Middle frontal gyrus (tissue), 1 donor: ENCODE measurements around the gene EIF2B5.
"Not testable (repeated sequence)": the region's sequence is repeated elsewhere in the genome, so short reads cannot be mapped to it uniquely, and the experiment has no call there.

ENCODE experiments used
- DNase-seq: peaks from one replicate; pipeline ENCODE4 v3.0.0-alpha.2; 2015; ENCODE audit warnings: low spot score; ENCODE audit errors: extremely low spot score

The EIF2B5 gene

GRCh38 chr3:184145751-184146270 lies 10.7 kb downstream of the EIF2B5 start:
- no peak for DNase-seq

DNA sequence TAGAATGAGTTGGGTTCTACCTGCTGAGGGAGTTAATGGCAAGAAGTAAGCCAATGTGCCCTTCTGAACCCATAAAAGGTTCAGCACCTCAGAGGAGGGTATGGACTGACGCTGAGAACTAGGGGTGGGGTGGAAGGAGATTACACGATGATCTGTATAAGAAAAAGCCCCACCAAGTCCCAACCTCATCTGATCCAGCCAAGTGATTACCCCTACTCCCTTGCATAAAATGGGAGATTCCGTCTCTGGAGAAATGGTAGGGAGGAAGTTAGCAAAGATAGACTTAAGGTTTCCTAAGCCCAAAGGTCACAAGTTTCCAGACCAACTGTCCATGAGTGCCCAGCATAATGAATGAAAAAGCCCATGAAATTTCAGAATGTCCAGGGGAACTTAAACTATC lies 12.9 kb downstream of the EIF2B5 start:
- no peak for DNase-seq

- no peak for DNase-seq
Observed at GRCh38 chr3:184149123-184149522, 14.0 kb downstream of the EIF2B5 start.

DNA sequence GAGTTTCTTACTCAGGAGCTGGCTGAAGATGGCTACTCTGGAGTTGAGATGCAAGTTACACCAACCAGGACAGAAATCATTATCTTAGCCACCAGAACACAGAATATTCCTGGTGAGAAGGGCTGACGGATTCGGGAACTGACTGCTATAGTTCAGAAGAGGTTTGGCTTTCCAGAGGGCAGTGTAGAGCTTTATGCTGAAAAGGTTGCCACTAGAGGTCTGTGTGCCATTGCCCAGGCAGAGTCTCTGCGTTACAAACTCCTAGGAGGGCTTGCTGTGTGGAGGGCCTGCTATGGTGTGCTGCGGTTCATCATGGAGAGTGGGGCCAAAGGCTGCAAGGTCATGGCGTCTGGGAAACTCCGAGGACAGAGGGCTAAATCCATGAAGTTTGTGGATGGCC lies 14.6 kb downstream of the EIF2B5 start:
- not testable (repeated sequence) for DNase-seq

DNA sequence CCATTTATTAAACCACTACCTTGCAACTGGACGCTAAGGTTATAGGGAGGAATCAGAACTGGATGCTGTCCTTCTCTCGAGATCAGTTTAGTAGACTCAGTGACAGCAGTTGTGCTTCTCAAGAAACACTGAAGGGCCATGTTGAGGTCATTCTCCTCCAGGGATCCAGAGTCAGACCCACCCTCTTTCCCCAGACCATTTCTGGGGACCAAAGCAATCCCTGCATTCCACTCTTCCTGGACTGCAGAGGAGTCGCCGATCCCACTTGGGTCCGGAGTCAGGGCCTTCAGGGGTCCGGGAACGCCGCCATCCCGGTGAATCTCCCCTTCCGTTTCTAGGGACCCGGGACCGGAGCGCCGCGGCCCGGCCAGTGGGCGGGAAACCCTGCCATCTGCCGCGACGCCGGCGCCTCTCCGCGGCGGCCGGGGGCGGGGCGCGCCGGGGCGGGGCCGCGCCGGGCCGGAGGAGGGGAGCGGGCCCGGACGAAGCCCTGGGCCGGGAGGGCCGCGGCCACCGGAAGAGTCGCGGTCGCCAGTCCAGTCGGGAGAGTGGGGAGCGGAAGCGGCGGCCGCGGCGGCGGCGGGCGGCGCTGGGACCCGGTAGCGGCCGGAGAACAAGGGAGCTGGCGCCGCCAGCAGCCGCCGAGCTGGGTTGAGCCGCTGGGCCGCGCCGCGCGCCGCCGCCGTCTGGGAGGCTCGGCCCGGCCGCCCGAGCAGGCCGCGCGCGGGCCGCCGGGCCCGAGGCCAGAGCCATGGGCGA lies 19.9 kb downstream of the EIF2B5 start, which contains the start of gene DVL3:
DVL3 (plus strand) TSS at position 493 of the 759 bp plus-strand sequence; CDS start at position 752, 259 bp downstream.
- no peak for DNase-seq

DNA sequence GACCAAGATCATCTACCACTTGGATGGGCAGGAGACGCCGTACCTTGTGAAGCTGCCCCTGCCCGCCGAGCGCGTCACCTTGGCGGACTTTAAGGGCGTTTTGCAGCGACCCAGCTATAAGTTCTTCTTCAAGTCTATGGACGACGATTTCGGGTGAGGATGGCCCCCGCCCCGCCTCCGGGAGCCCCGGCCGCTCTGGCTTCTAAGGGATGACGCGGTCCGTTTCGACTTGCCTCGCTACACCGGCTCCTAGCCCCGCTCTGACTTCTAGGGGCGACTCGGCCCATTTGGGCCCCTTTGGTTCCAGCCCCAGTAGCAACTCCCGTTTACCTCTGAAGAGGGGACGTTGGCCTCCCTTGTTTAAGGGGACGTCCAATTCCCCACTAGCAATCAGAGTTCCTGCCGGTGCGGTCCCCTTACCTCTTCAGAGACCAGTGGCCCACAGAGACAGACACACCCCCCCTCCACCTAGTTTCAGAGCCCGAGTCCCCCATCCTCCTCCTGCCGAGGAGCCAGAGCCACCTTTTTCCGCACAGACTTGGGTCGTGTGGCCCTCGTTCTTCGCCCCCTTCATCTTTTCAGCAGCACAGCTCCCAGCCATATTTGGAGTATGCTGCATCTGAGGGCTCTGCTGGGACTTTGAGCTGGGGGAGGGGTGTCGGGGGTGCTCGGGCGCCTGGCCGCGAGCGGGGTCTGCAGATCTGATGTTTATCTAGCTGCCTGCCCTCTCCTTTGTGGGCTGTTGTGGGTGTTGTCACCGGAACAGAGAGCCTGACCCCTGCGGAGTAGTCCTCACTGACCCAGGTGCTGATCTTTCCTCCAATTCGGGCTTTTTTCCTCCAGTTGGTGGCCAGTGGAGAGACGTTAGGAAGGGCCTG lies 20.7 kb downstream of the EIF2B5 start:
- DNase-seq = no peak

GRCh38 chr3:184156522-184156955 lies 21.4 kb downstream of the EIF2B5 start:
- no peak for DNase-seq

DNA sequence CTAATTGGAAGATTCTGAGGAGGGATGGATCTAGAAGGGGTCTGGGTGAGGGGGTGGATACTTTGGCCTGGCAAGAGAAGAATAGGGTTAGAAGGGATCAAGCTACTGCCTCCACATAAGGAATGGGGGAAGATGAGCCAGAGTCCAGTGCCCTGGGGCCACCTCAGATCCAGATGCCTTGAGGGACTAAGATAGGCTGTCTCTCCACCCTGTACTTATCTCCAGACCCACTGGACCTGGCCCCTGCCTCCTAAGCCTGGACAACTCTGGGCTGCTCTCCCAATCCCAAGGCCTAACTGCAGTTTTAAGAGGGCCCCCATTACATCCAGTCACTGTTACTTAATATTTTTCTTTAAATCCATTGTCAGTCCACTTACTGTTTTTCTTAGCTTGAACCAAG lies 22.0 kb downstream of the EIF2B5 start:
- DNase-seq = no peak

GRCh38 chr3:184158404-184158803 lies 23.2 kb downstream of the EIF2B5 start:
- no peak for DNase-seq

GRCh38 chr3:184160456-184160855 lies 25.3 kb downstream of the EIF2B5 start:
- DNase-seq = no peak

- DNase-seq = not testable (repeated sequence)
Observed at GRCh38 chr3:184162571-184163070, 27.5 kb downstream of the EIF2B5 start.

- DNase-seq = no peak
Observed at GRCh38 chr3:184164648-184165330, 29.6 kb downstream of the EIF2B5 start.

DNA sequence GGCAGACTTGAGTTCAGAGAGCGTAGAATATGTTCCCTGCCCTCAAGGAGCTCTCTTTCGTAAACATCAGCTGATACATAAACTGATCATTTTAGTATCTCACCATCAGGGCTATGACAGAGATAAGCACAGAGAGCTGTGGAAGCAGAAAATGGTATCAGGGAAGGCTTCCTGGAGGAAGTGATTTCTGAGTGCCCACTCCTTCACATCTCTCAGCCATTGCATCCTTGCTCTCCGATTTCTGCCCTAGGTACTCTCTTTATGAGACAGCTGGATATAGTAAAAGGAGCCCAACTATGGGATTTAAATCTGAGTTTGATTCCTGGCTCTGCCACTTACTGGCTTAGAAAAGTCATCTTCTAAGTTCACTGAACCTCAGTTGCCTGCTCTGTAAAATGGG lies 30.4 kb downstream of the EIF2B5 start:
- DNase-seq = no peak

DNA sequence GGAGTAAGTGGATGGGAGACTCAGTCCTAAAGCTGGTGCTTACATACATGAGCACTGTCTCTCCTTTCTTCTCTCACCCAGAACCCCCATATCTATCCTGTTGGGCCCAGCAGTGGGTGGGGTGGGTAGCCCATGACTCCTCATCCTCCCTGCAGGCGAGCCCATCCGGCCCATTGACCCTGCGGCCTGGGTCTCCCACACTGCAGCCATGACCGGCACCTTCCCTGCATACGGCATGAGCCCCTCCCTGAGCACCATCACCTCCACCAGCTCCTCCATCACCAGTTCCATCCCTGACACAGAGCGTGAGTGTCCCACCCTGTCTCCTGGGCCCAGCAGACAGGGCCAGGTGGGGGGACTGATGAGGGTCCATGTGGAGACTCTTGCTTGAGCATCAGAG lies 31.5 kb downstream of the EIF2B5 start:
- no peak for DNase-seq

DNA sequence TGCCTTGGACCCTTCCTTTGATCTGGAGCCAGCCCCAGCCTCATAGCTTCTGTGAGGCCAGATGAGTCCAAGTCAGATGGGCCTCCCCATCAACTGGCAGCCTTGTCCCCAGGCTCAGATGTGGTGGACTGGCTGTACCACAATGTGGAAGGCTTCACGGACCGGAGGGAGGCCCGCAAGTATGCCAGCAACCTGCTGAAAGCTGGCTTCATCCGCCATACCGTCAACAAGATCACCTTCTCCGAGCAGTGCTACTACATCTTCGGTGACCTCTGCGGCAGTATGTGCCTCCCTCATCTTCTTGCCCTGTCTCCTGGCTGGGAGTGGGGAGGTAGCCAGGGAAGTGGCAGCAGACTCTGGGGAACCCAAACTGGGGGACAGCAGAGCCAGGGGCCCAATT lies 32.6 kb downstream of the EIF2B5 start:
- no peak for DNase-seq

- no peak for DNase-seq
Observed at GRCh38 chr3:184168363-184169120, 33.4 kb downstream of the EIF2B5 start.

DNA sequence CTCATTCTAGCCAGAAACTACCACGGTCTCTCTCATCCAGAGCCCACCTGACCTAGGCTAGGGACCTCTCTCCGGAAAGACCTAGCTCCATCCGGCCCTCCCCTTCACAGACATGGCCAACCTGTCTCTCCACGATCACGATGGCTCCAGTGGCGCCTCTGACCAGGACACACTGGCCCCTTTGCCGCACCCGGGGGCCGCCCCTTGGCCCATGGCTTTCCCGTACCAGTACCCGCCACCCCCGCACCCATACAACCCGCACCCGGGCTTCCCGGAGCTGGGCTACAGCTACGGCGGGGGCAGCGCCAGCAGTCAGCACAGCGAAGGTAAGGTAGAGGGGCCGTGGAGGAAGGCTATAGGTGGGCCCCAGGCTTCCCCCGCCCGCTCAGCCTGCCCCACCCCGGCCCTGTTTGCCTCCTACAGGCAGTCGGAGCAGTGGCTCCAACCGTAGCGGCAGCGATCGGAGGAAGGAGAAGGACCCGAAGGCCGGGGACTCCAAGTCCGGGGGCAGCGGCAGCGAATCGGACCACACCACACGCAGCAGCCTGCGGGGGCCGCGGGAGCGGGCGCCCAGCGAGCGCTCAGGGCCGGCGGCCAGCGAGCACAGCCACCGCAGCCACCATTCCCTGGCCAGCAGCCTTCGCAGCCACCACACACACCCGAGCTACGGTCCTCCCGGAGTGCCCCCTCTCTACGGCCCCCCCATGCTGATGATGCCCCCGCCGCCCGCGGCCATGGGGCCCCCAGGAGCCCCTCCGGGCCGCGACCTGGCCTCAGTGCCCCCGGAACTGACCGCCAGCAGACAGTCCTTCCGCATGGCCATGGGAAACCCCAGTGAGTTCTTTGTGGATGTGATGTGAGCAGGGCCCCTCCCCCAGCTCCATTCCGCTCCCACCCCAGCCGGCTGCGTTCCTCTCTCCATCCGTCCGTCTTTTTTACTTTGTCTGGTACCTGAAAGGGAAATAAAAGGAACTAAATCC lies 35.0 kb downstream of the EIF2B5 start:
- DNase-seq = no peak

DNA sequence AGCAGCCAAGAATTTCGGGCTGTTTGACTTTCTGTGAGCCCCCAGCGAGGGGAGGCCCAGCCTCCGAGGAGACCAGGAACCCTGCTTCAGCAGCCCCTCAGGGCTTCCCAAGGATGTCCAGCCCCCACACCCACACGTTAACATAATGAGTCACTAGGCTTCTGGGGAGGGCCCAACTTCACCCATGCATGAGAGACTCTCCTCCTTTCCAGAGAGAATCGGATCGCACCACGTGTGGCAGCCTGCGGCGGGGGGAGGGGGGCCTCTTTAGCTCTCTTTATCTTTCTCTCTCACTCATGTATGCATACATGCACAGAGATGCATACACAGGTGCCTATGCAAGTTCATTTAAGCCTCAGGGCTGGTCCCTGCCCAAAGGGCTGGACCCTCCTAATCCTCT lies 36.4 kb downstream of the EIF2B5 start:
- no peak for DNase-seq

- DNase-seq = no peak
Observed at GRCh38 chr3:184172681-184173373, 37.7 kb downstream of the EIF2B5 start.
